ENCODE results near the gene EMX2.

EMX2 gene

DNA sequence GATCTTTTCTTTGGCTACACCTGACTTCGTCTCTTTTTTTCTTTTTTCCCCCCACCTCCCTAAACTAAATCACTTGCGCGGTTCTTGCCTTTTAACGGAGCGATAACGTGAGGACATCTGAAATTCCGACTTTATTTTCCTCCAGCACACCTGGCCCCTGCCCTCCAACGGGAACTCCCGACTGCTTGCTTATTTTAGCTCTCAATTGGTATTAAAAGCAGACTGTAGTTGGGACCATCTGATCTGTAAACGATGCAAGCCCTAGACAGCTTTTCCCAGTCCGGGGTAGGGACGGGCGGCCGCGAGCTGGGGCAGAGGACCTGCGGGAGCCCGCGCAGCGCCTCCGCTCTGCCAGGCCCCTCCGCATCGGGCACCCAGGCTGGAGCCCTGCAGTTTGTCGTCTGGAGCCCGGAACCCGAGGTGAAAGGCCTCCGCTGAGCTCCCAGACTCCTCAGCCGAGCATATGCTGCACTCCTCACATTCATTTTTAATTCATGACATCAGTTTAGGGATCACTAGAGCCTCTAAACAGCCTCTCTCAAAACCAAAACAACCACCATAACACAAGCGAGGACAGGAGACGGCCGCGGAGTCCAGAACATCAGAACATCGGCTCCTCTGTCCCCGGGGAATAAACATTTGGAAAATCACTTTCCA is 10.0 kb upstream of the EMX2 start:
- FAIRE-seq, result no peak

DNA sequence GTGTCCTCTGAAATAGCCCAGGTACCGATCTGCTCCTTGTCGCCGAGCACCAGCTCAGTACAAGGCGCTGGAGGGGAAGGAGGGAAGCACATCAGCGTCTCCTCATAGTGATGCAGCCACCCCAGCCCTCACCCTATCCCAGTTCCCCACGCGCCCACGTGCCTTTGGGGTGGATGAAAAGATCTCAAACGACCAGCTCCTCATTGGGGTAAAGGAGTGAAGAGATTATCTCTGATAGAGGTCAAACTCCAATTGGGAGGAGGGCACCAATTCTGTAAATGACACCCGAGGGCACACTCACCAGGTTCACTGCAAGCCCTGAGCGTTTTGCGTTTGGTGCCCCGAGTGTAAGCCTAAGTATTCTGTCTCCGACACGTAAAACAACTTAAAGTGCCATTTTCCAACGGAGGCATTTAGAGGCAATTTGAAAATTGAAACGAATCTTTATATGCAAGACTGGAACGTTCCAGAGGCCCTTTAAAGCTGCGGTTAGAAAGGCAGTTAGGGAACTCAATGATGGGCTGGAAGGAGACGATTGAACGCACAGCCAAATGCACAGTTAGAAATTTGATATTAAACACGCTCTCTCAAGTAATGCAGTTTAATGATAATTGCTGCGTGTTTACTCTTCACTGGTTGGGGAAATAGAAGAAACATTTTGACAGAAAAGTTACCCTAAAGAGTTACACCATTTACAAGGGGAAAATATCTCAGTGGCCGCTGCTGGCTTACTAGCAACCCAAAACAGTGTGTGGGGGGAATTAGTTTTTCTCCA is 8.9 kb upstream of the EMX2 start:
- no peak for FAIRE-seq

DNA sequence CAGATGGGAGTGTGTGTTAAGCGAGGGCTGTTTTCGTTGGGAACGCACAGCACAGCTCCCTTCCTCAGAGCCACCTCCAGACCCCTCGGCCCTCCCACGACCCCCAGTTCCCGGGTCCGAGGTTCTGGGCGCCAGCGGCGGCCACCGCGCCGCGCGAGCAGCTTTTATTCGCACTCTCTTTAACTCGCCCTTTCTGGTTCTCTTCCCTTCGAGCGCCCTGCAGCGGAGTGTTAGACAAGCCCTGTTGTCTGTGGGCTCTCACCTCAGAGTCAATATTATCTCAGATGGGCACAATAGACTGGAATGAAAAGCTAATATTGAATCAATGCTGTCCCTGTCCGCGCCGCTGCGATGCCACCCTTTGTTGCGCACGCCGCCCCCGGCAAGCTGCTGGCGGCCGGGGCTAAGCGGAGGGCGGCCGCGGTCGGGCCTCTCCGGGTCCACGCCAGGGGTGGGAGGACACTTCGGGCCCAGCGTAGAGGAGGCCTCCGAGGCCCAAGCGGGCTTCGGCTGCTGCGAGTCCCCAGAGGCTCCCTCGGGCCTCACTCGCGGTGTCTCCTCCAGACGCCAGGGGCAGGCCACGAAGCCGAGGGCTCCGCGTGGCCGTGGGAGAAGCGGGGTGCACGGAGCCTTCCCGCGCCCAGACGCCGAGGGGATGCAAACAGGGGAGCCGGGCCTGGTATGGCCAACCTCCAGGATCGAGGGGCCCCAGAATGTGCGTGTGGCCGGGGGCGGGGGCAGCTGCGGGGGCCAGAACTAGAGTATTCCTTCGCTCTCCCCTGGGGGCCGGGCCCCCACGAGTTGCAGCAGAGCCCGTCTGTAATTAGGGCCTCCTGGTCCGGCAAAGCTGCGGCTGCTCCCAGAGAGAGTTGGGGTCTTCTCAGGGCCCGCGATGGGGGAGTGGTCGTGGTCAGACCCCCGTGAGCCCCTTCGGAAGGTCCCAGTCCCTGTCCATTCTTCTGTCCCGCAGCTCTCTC is 7.9 kb upstream of the EMX2 start:
- no peak for FAIRE-seq

DNA sequence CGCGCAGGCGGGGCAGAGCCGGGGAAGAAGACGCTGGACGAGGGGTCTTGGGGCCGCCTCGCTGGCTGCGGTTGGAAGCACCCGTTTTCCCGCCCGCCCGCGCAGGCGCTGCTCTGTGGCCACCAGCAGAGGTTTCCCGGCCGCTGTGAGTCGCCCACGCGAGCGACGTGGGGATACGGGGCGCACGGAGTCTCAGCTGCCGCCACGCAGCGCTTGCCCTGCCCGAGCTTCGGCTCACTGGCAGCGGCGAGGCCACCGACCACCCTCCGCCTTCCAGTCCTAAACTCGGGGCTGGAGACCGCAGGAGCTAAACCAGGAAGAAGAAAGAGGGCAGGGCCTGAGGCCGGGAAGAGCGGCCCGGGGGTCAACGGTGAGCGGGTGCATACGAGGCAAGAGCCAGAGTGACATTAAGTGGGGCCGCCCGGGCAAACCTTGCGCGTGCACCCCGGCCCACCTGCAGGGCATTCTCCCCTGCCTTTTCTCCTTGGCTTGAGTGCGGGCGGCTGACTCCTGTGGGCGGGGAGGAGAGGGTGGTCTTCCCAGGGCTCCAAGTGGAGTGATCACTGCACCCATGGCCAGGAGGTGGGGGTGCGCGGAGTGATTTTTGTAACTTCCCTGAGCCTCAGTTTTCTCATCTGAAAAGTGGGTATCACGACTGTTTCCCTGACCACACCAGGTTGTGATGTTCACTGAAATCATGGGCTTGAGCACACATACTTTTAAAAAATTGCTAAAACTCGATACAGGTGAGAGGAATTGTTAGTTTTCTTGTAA is 7.1 kb upstream of the EMX2 start:
- FAIRE-seq, result no peak

DNA sequence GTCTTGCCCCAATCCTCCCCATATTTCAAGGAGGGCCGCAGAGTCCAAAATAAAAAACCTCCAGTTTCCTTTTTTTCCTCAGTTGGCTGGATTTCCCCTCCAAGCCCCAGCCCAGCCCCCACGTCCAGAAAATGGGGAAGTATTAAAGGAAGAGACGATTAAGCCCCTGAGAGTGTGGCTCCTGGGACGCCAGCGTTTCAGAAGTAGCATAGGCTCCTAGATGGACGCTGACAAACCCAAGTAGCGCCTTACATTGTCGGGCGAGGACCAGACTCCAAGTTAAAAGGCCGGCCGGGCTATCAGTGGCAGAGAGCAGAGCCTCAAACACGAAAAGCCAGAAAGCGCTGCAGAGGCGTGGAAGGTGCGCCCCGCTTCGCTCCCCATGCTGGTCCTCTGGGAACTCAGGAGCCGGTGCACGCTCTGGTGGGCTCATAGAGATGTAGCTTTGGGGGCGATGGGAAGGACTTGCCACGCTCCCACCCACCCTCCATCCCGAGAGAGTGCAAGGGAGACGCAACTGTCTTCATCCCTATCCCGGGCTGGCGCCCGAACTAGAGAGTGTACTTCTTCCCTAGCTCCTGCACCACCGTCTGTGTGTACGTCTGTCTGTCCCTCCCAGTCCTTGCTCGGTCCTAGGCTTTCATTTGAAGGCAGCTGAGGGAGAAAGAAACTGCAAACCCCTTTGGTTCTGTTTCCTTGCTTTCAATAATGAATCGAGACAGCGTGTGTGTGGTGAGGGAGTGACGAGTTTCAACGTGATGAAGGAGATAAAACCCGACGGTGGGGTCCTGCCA is 6.3 kb upstream of the EMX2 start:
- FAIRE-seq, result no peak

DNA sequence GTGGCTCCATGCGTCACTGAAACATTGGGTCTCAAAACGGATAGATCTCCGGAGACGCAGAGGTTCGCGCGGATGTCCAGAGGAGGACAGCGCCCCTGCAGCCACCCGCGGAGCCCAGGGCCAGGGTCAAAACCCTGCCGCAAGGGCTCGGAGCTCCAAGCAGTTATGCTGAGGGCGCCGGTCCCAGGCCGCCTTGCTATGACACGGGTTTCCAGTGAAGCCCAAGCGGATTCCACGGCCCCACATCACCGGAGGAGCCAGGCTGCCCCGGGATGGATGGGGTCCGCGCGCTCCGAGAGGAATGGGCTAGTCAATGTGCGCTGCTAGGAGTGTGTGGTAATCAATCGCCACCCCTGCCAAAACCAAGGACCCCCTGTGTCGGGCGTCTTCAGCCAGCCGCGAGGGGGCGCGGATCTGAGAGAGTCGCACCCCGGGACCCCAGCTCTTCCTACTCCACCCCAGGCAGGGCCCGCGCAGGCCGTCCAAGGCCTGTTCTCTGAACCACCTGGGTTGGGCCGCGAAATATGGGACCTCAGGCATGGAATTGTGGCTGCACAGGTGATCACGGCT is 5.6 kb upstream of the EMX2 start:
- FAIRE-seq, result no peak

DNA sequence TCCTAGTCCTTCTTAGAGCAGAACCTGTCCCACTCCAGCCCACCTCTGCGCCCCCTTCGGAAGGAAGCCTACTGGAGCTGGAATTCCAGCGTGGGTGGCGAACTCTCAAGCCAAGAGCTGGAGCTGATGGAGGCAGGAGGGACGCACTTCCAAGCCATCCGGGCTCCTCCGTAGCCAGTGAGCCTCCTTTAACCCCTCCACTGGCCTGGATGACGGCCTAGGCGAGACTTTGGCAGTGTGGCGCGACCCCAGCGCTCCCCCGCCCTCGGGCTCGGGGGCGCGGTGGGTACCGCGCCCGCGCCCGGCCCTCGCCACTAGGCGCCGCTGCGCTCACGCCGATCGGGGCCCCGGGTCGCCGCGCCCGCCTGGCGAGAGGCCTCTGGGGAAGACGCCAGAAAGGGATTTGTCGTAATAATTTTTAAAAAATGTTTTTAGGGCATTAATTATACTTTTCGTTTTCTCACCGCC is 5.1 kb upstream of the EMX2 start:
- FAIRE-seq, result no peak

DNA sequence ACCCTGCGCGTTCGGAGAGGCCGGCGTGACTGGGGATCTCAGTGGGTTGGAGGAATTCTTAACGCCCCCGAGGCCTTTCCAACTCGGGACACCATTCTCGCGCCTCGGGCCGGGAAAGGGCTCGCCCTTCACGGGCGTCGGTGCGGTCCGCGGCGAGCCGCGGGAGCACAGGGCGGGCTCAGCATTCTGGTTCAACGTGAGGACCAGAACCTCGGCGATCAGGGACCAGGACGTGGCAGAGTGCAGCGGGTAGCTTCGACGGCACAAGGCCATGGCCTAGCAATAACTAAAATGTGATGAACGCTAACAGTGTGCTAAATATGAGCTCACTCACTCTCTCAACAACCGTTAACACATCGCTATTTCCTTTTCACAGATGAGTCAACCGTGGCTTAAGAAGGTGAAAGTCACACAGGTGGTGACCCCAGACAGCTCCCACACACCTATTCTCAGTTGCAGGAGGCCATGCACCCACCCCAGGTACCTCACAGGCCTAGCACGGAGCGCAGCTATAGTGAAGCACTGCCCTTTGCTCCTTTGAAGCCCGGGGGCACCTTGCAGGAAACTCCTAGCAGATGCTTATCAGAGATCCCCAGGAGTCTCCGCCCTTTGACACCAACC is 4.5 kb upstream of the EMX2 start:
- FAIRE-seq, result no peak

DNA sequence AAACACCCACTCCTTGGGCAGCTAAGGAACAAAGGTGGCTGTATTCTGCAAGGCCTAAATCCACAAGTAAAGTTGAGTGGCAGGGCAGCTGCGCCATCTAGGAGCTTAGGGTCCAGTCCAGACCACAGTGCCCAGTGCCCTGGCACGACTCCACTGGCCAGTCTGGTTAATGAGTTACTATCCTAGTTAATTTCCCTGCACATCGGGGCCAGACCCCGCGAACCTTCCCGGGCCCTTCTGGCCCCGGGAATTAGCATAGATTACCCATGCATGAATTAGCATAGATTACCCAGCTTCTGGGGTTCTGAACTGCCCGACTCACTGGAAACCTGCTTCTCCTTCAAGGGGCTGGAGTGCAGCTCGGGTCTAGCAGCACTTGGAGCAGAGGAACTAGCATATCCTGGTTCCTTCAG is 3.2 kb upstream of the EMX2 start:
- FAIRE-seq, result no peak

DNA sequence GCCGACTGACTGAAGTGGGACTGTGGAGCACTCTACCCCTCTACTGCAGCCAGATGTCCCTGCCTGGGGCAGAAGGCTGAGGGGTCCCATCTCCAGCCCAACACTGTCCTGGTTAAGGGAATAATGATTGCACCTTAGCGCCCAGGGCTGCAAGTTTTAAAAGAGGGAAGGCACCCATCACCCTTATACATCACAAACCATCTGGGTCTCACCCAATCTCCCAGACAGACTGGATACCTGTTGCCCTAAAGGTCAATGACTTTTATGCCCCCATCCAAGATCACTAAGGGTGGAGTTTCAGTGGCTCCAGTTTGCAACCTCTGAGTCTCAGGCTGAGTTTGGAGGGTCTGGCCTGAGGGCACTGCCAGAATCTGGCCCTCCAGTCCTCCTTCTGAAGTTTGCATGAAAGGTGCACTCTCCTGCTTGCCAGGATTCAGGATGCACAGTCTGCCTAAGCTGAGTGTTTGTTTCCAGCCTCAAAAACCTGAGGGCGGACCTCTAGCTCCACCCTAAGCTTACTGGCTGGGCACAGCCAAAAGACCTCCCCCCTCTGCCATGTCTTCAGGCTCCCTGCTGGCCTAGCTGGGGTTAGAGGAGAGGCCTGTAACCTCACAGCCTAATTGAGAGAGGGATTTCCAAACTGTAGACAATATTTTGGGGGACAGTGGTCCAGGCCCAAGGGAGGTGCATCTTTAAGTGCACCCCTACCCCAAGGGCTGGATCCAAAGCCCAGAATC is 2.5 kb upstream of the EMX2 start:
- FAIRE-seq, result no peak

DNA sequence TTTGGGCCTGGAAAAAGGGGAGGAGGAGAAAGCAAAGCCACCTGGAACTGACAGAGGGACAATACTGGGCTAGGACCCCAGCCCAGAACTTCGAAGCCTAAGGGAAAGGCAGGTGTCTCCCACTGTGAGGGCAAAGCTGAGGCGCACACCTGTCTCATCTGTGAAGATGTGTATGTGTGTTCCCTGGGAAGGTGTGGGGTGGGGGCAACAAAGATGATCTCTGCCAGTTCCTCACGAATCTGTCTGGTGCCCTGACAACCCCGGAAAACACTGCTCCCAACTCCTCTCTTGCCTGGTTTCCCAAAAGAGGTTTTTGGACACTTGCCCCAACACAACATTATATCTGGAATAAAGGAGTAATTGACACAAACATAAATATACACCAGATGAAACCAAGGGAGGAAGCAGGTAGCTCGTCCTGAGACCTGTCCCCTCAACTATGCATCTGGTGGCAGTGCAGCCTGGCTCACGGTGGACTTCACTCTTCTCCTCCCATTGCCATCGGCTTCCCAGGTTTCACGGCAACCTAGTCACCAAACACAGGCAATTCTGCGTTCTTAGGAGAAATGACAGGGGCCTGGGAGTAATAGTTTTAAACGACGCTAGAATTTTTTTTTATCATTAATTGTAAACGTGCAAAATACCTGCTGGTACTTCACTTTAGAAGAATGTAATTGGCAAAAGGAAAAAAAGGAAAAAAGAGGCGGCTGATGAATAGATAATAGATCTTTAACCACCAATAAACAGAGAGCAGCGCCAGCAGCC is 1.7 kb upstream of the EMX2 start:
- FAIRE-seq, result no peak

DNA sequence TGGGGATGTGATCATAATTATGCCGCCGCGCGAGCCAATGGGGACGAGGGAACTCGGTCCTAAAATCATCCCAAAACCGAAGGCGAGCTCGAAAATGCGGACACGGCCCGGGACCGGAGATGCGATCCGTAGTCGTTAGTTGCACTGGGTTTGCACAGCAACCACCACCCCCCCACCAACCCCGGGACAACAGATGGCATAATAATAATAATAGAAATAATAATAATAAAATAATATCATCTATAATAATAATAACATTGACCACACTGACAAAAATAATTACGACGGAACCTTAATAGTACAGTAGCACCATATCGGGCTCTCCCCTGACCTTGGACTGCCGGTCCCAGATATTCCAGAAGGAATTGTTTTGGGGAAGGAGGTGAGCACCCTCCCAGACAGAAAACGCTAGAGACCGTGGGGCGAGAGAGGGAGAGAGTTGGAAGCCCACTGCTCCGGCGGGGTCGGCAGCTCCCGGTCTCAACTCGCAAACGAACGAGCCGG is 1.1 kb upstream of the EMX2 start:
- FAIRE-seq, result no peak

DNA sequence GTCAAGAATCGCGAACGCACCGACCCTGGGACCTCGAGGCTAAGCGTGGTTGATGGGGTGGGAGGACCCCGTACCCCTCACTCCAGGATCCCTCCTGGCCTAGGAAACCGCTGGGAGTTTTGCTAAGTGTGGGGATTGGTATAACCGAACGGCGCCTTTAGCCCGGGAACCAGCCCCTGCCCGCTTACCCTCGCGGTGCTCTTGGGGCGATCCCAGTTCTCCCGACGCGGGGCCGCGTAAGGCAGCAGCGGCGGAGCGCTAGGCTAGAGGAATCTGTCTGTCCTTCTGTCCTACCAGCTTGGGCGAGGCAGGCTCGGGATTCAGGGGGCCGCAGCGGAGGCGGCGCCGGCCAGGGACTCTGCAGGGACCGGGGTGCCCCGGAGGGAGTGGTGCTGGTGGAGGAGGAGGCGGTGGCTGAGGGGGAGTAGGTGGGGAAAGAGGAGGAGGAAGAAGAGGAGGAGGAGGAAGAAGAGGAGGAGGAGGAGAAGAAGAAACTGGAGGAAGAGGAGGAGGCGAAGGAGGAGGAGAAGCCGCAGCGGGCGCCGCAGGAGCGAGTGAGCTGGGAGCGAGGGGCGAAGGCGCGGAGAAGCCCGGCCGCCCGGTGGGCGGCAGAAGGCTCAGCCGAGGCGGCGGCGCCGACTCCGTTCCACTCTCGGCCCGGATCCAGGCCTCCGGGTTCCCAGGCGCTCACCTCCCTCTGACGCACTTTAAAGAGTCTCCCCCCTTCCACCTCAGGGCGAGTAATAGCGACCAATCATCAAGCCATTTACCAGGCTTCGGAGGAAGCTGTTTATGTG is 439 bp upstream of the EMX2 start:
- no peak for FAIRE-seq

DNA sequence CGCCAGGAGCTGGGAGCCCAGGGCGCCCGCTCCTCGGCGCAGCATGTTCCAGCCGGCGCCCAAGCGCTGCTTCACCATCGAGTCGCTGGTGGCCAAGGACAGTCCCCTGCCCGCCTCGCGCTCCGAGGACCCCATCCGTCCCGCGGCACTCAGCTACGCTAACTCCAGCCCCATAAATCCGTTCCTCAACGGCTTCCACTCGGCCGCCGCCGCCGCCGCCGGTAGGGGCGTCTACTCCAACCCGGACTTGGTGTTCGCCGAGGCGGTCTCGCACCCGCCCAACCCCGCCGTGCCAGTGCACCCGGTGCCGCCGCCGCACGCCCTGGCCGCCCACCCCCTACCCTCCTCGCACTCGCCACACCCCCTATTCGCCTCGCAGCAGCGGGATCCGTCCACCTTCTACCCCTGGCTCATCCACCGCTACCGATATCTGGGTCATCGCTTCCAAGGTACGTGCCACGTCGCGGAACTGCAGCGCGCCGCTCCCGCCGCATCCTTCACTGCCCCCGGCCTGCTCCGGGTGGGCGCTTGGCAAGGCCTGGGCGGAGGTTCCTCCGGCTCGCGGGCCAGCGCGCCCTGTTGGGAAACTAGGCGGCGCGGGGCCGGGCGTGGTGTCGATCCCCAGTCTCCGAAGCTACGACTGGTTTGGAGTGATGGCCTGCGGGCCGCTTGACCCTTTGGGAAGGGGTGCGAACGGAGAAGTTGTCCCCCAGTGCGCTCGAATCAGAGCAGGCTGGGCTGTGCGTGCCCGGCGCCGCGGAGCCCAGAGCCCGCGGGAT is 868 bp downstream of the EMX2 start:
- FAIRE-seq, result no peak

DNA sequence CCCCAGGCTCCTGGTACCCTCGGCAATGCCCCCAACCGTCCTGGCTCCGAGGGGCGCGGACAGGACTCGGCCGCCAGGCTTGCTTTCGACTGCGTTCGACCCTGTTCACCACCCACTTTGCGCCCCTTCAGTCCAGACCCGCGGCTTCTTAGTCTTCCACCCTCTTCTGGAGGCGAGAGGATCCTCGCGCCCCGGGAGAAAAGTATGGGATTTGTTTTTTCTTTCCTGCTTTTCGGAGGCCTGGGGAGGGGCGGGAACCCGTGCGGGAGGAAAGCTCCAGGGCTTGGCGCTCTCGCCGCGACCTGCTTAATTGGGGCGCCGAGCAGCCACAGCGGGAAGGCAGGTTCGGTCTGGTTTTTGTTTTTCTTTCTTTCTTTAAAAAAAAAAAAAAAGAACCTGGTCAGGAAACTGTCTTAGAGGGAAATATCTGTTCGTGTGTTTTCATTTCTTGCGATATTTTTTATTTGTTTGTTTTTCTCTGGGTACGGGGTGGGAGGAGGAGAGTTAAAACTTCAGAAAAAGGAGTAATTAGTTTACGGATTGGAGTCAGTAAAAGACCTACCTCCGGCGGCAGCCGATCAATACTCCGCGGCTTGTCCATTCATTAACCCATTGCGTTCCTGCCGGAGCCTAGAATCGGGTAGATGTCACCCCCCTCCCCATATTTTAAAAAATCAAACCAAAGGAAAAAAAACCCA is 1.6 kb downstream of the EMX2 start:
- no peak for FAIRE-seq

DNA sequence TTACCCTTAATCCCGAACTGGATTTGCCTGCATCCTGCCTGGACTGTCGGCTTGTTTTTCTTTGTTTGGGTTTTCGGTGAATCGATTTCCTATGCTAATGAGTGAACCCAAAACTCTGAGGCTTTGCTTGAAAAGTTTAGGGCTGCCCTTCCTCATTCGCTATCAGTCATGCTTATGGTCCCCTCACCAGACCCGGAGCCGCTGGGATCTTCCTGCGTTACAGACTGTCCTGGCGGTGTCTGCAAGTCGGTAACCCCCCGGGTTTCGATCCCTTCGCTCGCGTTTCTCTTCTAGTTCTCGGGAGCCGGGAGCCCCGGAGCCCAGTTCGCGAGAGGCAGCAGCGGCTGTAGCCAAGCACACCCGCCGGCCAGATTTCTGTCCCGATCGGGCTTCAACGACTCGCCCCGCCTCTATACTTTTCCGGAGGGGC is 2.2 kb downstream of the EMX2 start:
- FAIRE-seq, result no peak
